Type B pancreatic cell (in vitro differentiated cells): ENCODE data around the gene ZNF460. TPM values are rescaled to one million over a fixed set of nuclear protein-coding genes. Genes with fewer than 3 reads are reported as not detected.

ENCODE experiments used
- DNase-seq: peaks from one replicate; pipeline ENCODE4 v3.0.0; 2021; ENCODE audit warnings: mixed read lengths; ENCODE audit not compliant: unreplicated experiment; ENCODE audit errors: extremely low spot score
- H3K27ac Mint-ChIP-seq: 2 replicates; pipeline ENCODE4 v1.8.0; 2021; ENCODE audit warnings: mild to moderate bottlenecking, mixed read lengths
- H3K27me3 Mint-ChIP-seq: 2 replicates; pipeline ENCODE4 v1.8.0; 2021; ENCODE audit warnings: mixed read lengths
- H3K36me3 Mint-ChIP-seq: 2 replicates; pipeline ENCODE4 v1.8.0; 2021; ENCODE audit warnings: mixed read lengths
- H3K4me1 Mint-ChIP-seq: one replicate; pipeline ENCODE4 v1.8.0; 2021; ENCODE audit warnings: mixed read lengths; ENCODE audit not compliant: unreplicated experiment
- H3K4me3 Mint-ChIP-seq: 2 replicates; pipeline ENCODE4 v1.8.0; 2021; ENCODE audit warnings: mild to moderate bottlenecking, mixed read lengths
- H3K9me3 Mint-ChIP-seq: 2 replicates; pipeline ENCODE4 v1.8.0; 2021; ENCODE audit warnings: mixed read lengths
- CTCF ChIP-seq: fragments of 200-600 bp; sonication (generic); conservative IDR thresholded peaks from 2 replicates; pipeline ENCODE4 v1.5.0; 2021; ENCODE audit warnings: antibody characterized with exemption, mild to moderate bottlenecking
- total RNA-seq: library from RNA; stranded (reverse); gene quantifications from 2 replicates; pipeline ENCODE4 v1.2.1, GENCODE V29; 2021; ENCODE audit warnings: low replicate concordance

ZNF460 gene
- total RNA-seq, 1 donor from 2014 or later, result 58.4 TPM

- TF ChIP-seq CTCF, result no peak
- Mint-ChIP-seq H3K27ac (peak overlapping the region; percentile 61), H3K4me3 (no peak overlapping the region), H3K4me1 (no peaks in the 10 kb centered on the region), H3K27me3 (no peaks in the 10 kb centered on the region), H3K9me3 (no peaks in the 10 kb centered on the region), H3K36me3 (peaks cover 30% of the 10 kb centered on the region)
- no peak for DNase-seq
Observed at GRCh38 chr19:57302020-57302465, 21.8 kb downstream of the ZNF460 start.

GRCh38 chr19:57302727-57303401 is 22.6 kb downstream of the ZNF460 start:
- Mint-ChIP-seq H3K27ac (no peak overlapping the region), H3K4me3 (no peak overlapping the region), H3K27me3 (no peaks in the 10 kb centered on the region), H3K36me3 (peaks cover 26% of the 10 kb centered on the region), H3K9me3 (no peaks in the 10 kb centered on the region), H3K4me1 (no peaks in the 10 kb centered on the region)
- no peak for DNase-seq
- TF ChIP-seq CTCF, result no peak

- Mint-ChIP-seq H3K36me3 (peaks cover 16% of the 10 kb centered on the region), H3K4me3 (no peak overlapping the region), H3K27ac (no peak overlapping the region), H3K9me3 (peaks cover 3% of the 10 kb centered on the region), H3K4me1 (no peaks in the 10 kb centered on the region), H3K27me3 (no peaks in the 10 kb centered on the region)
- no peak for TF ChIP-seq CTCF
- DNase-seq, result no peak
Observed at GRCh38 chr19:57305056-57305455, 24.8 kb downstream of the ZNF460 start.

- no peak overlapping the region for H3K27ac Mint-ChIP-seq
- no peak for TF ChIP-seq CTCF
- no peaks in the 10 kb centered on the region for H3K4me1 Mint-ChIP-seq
- DNase-seq, result no peak
- no peak overlapping the region for H3K4me3 Mint-ChIP-seq
- peaks cover 22% of the 10 kb centered on the region for H3K27me3 Mint-ChIP-seq
- H3K36me3 Mint-ChIP-seq, result peaks cover 8% of the 10 kb centered on the region
- peaks cover 4% of the 10 kb centered on the region for H3K9me3 Mint-ChIP-seq
Observed at GRCh38 chr19:57308514-57308913, 28.2 kb downstream of the ZNF460 start.

- Mint-ChIP-seq H3K27ac (no peak overlapping the region), H3K36me3 (peaks cover 4% of the 10 kb centered on the region), H3K4me1 (no peaks in the 10 kb centered on the region), H3K9me3 (peaks cover 4% of the 10 kb centered on the region), H3K4me3 (no peak overlapping the region), H3K27me3 (peaks cover 45% of the 10 kb centered on the region)
- TF ChIP-seq CTCF, result no peak
- no peak for DNase-seq
Observed at GRCh38 chr19:57310792-57311191, 30.5 kb downstream of the ZNF460 start.
